ENCODE measurements around the gene GOLGA6L7.
"Not testable (repeated sequence)": the region's sequence is repeated elsewhere in the genome, so short reads cannot be mapped to it uniquely, and the experiment has no call there.

Gene GOLGA6L7

DNA sequence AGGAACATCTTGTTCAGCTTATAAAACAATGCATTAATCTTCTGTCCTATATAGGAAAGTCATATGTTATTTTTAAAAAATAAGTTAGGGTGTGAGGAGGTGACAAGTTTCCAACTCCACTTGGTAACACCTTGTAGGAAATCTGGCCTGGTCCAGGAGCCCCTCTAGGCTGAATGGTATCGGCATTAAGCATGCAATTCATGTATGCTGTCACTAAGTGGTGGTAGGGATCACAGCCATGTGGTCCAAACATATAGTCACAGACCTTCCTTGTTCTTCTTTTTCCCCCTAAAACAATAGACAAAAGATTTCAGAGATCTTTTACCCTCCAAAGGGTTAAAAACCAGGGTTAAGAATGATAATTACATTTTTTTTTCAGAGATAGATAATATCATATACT is 33.2 kb upstream of the GOLGA6L7 start:
- DNase-seq, result no peak

DNA sequence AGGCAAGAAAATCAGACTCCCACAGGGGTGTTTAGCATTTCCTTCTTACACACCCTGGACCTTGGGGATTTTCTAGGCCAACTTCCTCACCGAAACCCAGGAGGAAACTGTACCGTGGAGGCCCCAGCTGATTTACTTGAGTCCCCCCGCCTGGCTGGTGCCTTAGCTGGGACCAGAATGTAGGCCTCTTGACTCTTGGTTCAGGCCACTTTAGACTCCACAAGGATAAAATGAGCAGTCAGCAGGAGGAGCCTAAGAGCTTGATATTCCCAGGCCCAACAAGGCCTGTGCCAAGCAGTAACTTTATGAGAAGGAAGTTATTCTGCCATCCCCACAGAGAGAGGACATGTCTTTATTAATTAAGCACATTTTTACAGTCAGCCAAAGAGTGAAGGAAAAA is 32.7 kb upstream of the GOLGA6L7 start:
- DNase-seq, result no peak

DNA sequence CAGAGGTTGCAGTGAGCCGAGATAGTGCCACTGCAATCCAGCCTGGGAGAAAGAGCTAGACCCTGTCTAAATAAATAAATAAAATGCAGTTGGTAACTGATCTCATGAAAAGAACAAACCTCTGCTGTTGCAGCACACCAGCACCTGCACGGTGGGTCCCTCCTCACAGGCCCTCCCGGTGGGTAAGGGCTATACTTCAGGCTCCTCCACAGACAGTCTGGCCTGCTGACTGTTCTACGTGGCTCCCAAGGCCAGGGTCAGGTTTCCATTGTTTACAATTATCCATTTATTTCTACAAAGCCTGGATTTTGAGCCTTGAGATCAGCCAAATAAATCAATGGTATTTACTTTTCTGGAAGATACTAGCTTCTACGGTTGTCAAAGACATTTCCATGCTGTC is 32.2 kb upstream of the GOLGA6L7 start:
- no peak for DNase-seq

DNA sequence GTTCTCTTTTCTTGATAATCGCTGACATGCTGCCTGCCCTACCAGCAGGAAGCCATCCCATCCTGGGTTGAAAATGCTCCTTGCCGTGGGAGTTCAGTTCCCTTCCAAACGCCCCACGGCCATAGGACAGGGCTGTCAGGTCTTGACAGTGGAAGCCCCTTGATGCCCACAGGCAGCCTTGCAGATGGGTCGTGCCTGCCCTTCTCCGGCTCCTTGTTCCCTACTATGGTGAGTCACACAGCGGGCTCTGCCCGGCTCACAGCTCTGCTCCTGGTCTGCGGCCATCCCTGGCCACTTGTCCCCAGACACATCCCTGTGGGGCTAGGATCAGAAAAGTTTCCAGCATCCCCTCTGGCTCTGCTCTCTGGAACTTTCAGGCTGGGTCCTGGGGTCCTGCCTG is 31.1 kb upstream of the GOLGA6L7 start:
- no peak for DNase-seq

DNA sequence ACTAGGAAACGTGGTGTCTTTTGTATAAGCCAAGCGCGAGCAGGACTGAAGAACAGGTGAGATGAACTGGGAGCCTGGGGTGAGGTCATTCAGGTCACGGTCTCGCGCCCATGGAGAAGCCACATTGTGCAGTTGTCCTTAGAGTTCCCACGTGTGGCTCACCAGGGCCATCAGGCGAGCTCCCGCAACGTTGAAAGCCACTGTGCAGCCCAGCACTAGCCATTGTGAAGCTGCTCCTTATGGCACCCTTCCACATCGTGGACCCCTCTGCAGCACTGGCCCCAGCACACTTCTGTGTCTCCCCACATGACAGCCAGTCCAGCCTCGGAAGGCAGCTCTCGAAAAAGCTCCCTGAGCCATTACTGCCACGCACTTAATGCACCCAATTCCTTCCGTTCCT is 29.8 kb upstream of the GOLGA6L7 start:
- no peak for DNase-seq

DNA sequence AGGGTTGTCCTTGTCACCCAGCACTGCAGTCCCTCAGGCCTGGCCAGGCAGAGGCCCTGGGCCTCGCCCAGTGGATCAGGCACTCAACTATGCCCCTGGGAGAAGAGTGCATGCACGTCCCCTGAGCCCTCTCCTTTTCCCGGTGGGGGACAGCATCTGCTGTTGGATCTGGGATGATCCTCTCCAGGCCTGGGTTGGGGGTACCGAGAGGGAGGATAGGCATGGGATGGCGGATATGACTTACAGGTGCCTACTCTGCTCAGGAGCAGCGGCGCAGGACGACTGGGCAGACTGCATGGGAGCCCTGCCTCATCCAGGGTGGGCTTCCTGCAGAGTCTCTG is 28.4 kb upstream of the GOLGA6L7 start:
- DNase-seq, result no peak

DNA sequence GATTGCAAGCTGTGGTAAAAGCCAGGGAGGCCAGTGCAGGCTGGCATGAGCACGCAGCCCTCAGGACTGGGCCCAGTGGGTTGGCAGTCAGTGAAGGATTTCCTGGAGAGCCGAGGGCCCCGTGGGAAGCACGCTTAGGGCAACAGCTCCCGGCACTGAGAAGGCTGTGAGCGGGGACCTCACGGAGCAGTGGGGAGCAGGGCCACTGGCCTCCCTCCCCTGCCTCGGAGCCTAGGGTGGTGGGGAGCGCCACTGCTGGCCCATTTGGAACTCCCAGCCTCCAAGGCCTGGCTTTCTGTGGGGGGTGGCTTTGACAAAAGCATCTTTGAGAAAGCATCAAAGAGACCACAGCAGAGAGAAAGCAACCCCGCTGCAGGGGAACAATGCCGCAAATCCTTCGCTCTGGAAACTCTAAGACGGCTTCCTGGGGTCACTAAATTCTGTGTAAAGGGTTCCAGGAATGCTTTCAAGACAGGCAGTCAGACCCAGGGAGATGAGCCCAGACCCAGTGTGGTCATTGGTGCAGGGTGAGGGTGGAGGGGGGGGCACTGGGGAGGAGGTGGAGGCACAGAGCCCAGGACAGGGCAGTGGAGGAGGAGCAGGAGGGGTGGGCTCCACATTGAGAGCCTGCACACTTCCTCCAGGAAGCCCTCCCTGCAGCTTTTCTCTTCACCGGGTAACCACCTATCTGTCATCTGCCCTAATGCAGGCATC is 27.8 kb upstream of the GOLGA6L7 start:
- no peak for DNase-seq

DNA sequence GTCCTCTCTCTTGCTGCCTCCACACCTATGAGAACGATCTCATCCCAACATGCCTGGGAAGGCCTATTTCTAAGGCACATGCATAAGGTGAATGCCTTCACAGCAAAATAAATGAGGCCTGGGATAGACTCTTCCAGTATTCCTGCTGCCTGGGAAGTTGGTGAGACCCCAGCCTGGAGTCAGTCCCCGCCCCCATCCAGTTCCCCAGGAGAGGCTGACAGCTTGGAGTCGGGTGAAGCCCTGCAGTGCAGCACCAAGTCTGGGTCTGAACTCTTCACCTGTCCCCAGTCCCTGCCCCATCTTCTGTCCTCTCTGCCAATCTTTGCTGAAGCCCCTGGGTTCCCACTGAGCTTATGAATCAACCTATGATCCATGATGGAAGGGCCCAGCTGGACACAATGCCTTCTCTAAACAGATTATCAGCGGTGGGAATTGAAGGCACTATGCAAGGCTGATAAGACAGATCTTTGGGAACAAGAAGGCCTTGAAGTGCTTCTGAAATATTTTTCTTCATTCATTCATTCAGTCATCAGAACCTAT is 27.1 kb upstream of the GOLGA6L7 start:
- no peak for DNase-seq

DNA sequence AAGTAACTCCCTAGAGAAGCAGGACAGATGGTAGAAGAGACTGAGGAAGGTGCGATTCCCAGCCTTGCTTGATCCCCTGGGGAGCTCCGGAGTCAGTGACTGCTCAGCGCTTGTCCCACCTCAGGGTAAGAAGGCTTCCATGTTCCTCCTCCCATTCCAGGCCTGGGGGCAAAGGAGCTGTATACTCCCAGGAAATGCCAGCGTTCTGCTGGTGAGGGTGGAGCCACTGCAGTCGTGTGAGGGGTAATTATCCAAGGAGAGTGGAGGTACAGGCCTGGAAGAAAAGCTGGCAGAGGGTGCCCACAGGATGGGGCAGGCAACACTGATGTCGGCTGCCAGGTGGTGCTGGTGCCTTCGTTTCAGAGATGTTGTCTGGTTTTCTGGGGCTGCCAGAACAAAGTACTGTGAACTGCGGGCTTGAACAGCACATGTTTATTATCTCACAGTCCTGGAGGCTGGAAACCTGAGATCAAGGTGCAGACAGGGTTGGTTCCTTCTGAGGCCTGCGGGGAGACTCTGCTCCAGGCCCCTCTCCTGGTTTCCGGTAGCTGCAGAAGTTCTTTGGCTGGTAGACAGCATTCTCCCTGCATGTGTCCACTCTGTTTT is 25.2 kb upstream of the GOLGA6L7 start:
- peak in 1 of 2 experiments; percentile 18 for DNase-seq

DNA sequence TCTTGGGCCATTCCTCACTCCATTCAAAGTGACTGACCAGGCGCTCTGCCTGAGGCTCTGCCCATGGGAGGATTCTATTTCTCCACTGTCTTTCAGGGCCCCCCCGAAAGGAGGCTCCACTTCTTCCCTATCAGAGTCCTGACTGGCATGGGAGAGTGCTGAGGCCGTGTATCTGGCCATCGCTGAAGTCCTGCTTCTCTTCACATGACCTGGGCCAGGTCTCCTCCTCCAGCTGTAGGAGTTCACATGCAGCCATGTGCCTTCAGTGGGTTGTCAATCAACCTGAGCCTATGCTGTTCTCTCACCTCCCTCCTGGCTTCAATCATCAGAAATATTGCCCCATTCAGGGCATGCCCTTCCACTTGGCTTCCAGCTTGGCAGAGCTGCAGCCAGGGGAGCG is 24.6 kb upstream of the GOLGA6L7 start:
- DNase-seq, result no peak

DNA sequence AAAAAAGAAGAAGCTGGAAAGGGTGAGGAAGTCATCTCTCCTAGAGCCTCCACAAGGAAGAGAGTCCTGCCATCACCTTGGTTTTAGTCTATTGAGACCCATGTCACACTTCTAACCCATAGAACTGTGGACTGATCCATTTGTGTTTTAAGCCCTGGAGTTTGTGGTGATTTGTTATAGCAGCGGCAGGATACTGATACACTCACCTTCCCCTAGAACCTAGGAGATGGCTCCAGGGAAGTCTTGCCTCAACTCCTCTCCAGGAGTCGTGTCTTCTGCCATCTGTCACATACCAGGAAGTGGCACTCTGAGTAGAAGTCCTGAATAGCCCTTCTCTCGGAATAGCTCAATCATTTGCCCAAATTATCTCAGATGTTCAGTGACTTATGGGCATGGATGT is 22.7 kb upstream of the GOLGA6L7 start:
- DNase-seq, result no peak

DNA sequence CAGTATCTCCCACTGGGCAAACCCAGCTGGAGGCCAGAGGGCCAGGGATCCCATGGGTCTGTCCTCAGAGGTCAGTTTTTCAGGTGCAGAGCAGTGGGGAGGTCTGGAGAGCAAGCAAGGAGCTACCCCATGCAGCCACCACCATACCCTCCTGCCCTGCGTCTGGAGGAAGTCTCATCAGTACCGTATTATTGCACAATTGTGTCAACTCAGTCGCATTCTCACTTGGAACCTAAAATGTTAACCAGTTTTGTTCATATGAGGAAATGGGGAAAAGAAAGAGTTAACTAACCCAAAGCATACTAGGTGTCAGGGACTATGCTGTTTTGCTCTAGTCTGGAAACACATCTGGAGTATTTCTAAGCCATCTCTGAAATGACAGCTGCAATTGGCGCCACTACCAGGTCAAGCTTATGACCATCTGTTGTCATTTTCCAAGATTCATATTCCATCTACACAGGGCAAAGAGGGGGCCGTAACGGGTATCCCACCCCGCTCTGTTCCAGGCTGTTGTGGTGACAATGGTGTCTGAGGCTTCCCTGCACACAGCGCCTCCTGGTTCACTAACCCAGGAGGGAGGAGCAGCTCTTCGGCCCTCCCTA is 20.4 kb upstream of the GOLGA6L7 start:
- no peak for DNase-seq

DNA sequence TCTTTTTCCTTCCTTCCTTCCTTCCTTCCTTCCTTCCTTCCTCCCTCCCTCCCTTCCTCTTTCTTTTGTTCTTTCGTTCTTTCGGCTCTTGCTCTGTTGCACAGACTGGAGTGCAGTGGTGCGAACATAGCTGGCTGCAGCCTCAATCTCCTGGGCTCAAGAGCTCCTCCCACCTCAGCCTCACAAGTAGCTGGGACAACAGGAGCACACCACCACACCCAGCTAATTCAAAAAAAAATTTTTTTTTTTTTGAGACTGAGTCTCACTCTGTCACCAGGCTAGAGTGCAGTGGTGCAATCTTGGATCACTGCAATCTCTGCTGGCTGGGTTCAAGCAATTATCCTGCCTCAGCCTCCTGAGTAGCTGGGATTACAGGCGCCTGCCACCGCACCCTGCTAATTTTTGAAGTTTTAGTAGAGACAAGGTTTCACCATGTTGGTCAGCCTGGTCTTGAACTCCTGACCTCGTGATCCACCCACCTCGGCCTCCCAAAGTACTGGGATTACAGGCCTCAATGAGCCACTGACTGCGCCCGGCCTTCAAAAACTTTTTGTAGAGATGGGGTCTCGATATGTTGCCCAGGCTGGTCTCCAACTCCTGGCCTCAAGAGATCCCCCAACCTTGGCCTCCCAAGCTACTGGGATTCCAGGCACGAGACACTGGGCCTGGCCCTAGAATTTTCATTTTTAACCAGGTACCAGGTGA is 13.3 kb upstream of the GOLGA6L7 start:
- not testable (repeated sequence) for DNase-seq

DNA sequence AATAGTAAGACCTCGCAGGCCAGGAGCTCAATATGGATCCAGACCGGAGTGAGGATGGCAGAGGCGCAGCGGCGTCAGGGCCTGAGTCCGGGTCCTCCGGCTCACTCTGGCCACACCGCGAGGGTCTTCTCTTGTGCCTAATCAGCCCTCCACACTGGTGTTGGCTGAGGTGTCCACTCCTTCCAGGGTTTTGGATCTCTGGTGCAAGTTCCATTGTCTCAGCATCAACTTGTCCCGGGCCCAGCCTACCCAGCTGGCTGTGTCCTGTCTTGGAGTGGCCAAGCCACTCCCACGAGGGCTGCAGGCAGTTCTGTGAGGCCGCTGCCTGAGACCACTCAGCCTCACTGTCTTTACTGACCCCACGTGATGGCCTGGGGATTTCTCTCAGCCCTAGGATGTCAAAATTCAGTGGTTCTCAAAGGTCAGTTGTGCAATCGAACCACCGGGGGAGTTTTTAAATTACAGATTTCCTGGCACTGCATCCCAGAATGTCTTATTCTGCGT is 12.6 kb upstream of the GOLGA6L7 start:
- no peak for DNase-seq

DNA sequence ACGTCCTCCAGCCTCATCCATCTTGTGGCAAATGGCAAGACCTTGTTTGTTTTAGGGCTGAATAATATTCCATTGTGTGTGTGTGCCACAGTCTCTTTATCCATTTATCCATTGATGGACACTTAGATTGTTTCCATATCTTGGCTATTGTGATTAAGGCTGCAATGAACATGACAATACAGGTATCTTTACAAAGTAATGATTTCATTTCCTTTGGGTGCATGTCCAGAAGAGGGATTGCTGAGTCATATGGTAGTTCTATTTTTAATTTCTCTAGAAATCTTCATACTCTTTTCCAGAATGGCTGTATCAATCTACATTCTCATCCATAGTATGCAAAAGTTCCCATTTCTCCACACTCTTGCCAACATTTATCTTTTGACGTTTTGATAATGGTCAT is 6.1 kb upstream of the GOLGA6L7 start:
- not testable (repeated sequence) for DNase-seq

DNA sequence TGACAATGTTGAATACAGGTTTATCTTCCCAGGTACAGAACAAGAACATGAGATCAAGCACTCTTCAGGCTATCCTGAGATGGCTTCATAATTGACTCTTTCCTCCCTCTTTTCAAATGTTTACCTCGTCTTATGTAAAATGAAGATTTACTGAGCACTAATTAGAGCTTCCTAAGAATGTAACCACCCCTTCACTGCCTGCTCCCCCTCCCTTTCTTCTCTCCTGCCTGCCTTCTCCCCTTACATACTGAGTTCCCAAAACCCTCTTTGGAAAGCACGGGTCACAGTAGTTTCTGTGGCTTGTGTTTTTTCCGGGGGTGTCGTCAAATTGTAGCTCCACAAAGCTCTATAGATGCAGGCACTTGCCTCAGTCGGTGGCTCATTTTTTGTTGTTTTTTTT is 5.2 kb upstream of the GOLGA6L7 start:
- not testable (repeated sequence) for DNase-seq

DNA sequence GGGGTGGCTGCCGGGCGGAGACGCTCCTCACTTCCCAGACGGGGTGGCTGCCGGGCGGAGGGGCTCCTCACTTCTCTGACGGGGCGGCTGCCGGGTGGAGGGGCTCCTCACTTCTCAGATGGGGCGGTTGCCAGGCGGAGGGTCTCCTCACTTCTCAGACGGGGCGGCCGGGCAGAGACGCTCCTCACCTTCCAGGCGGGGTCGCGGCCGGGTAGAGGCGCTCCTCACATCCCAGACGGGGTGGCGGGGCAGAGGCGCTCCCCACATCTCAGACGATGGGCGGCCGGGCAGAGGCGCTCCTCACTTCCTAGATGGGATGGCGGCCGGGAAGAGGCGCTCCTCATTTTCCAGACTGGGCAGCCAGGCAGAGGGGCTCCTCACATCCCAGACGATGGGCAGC is 1.3 kb upstream of the GOLGA6L7 start:
- not testable (repeated sequence) for DNase-seq

DNA sequence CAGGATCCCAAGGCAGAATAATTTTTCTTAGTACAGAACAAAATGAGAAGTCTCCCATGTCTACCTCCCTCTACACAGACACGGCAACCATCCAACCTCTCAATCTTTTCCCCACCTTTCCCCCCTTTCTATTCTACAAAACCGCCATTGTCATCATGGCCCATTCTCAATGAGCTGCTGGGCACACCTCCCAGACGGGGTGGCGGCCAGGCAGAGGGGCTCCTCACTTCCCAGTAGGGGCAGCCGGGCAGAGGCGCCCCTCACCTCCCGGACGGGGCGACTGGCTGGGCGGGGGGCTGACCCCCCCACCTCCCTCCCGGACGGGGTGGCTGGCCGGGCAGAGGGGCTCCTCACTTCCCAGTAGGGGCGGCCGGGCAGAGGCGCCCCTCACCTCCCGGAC is 827 bp upstream of the GOLGA6L7 start:
- not testable (repeated sequence) for DNase-seq

DNA sequence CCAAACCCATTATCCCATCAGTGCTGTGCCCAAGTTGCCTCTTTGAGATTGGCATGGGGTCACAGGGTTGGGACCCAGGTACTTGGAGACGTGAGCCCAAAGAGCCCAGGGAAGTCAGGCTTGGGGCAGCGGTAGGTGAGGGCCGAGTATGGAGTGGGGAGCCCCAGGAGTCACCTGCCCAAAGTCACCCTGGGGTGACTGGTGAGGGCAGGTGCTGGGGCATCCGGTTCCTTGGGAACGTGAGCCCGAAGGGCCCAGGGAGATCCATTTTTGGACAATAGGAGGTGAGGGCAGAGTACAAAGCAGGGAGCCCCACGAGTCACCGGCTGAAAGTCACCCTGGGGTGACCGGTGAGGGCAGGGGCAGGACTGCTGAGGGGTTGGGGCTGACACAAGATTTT is 485 bp downstream of the GOLGA6L7 start:
- not testable (repeated sequence) for DNase-seq

DNA sequence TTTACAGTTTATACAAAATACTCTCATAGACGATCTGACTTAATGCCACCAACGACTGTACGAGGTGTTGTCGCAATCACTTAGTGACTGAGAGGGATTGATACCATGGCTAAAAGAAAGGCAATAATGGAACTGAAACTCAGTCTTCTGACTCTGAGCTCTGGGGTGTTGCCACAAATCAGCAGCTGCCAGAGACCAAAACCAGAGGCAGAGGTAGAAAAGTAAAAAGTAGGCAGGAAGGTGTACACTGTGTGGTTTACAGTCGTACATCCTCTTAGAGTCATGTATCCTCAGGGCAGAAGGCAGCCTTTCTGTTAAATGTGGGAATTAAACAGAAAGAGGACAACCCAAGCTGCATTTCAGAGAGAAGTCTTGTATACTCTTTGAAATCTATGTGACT is 1.2 kb downstream of the GOLGA6L7 start:
- DNase-seq, result not testable (repeated sequence)

DNA sequence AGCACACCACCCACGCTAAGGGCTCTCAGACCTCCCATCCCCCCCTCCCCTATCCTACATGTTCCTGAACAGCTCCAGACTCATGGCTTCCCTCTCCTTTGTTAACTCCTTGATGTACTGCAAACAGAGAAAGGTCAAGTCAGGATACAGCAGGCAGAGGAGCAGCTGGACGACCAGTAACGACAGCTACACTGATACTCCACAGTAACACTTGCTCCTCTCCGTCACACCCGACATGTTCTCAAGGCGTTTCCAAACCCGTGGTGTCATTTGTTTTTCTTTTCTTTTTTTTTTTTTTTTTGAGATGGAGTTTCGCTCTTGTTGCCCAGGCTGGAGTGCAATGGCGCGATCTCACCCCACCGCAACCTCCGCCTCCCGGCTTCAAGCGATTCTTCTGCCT is 4.3 kb downstream of the GOLGA6L7 start:
- DNase-seq, result not testable (repeated sequence)

DNA sequence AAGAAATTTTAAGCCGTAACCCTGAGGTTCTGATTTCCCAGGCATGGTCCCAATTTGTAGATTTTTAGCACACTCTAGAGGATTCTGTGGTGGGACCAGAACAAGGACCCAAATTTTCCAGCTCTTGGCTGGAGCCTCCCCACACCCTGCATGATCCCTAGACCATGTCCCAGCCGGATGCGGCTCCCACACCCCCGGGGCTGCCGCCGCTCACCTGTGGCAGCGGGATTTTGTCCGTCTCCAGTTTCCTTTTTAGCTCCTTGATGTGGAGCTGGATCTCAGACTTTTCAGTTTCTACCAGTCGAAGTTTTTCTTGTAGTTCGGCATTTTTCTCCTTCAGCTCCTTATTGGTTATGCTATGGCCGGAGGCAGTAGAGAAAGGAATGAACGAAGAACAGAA is 4.9 kb downstream of the GOLGA6L7 start:
- not testable (repeated sequence) for DNase-seq

DNA sequence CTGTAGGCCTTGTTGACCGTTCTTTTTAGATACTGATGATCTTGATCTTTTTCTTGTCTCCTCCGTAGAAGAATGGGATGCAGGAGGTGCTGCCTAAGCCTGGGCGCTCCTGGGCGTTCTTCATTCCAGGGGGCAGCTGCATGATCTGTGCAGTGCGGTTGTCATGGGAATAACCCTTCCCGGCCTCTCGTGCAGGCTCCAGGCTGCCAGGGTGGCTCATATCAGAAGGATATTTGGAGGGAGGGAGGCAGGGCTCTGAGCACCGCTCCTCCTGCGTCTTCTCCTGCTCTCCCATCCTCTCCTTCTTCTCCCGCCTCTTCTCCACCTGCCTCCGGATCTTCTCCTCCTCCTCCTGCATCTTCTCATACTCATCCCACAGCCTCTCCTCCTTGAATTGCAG is 6.2 kb downstream of the GOLGA6L7 start:
- not testable (repeated sequence) for DNase-seq
